Dermis microvascular lymphatic vessel endothelial cell (primary cell): Measurements from ENCODE around the gene SP140L. TPM values are rescaled to one million over a fixed set of nuclear protein-coding genes. Genes with fewer than 3 reads are reported as not detected.
A peak's percentile ranks its signal among the peaks of the same experiment; 100 is the strongest.
"Not testable (repeated sequence)": the region's sequence is repeated elsewhere in the genome, so short reads cannot be mapped to it uniquely, and the experiment has no call there.

Experiments
- DNase-seq, 2 donors: peaks; one replicate each; pipeline versions ENCODE4 v3.0.0 to v3.0.0-alpha.2; 2010; ENCODE audit warnings: low read depth in 2 of 2
- total RNA-seq: library from RNA; depleted of rRNA; stranded (reverse); fragments of >200 nt; gene quantifications from 2 replicates; pipeline ENCODE4 v1.2.1, GENCODE V29; 2014

Gene SP140L
- total RNA-seq, 1 donor from 2014 or later, result 5.3 TPM

DNA sequence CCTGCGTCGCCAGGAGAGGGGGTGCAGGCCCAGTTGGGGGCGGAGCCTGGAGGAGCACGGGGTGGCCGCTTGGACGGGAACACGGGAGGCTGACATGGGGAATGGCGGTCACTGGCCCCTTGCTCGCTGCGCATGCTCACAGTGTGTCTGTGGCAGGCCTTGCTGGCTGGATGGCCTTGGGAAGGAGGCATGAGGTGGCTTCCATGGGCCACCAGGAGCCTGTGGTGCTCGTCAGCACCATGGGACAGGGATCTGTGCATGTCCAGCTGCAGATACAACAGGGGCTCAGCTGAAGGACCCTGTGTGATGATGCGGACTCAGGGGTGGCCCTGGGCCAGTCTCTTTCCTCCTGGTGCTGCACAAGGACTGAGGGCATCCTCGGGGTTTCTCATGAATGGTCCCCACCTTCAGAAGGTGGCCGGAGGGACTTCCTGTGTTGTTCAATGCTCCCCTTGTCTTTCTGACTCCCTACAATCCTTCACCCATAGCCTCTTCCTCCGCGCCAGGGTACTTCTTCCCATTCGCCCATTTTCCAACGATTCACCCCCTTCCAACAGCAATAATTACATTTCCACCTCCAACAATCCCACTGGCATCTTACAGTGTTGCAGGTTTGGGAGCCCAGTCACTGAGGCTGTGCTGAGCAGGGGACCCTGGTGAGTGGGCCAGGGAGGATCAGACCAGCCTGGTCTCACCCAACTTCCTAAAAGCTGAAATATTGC, 3.4 kb upstream of the SP140L start:
- no peak for DNase-seq

DNA sequence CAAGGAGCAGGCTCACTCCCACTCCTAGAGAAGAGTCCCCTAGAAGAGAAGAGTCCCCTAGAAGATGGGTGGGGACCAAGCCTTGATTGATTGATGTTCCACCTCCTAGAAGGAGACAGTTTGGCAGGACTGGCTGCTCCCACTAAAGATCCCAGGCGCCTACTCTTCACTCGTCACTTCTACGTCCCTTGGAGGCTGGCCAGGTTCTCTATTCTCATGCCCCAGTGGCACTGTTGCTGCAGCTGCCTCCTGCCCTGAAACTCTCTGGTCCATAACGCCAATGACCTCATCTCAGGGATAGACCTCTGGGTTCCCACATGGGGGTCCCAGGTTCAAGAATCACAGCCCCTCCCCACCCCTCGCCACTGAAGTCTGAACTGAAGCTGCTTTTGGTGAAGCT, 2.5 kb upstream of the SP140L start:
- DNase-seq, result no peak

DNA sequence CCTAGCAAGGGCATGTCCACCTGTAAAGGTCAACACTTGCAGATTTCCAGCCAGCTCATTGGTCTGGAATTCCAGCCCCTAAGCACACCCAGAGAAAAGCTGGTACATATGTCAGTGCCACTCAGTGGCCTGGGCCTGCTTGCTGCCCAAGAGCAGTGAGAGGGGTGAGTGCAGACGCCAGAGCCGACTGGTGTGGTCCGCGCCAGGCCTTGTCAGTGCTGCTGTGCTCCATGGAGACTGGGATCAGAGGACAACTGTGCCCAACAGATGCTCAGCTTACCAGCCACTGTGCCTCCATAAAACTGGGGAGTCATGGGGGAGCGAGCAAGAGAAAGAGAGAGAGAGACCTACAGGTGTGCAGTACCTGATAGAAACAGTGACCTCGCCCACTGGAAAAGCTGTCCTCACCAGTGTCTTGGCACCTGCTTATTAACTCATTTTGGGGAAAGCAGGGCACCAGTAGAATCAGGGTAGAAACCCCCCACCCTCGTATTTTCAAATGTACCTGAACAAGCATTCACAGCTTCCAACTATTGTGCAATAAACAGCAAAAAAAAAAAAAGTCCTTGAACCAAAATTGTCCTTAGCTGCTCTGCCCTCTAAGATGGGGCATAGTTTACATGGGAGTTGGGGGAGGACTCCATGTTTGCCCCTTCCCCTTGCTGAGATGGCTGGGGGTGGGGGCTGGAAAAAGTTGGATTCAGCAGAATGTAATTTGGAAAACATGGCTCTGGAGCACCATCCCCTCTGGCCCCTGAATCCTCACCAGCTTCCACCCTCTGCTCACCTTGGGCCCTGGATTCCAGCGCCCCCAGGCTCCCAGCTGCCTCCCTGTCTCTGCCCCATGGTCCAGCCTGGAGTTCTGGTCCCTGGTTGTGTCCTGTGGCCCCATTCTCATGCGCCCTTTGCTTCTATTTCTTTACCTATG, 1.4 kb upstream of the SP140L start:
- no peak for DNase-seq

DNA sequence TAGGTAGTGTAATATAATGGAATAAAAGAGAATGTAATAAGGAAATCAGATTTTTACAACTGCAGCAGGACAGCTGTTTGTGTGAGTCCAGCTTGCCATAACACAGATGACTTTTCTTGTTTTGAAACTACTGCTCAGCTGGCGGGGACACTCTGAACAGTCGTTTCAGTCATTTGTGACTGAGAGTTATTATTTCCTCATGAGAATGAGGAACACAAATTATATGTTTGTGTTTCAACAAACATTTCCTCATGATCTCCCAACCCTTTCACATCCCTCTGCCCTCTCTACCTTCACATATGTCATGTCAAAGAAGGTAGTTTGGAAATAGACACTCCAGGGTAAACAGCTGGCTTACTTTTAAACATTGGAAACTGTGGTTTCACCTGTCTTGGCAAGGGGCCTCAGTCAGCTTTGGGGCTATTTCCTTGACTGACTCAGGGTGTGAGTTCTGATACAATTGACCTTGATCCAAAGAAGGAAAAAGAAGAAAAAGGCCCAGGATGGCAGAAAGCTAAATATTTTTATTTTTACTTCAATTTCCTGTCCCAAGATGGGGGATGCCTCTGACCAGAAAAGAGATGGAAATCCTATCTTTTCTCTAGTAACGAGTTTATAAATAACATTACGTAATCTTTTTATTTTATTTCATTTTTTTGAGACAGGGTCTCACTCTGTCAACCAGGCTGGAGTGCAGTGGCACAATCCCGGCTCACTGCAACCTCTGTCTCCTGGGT, 593 bp downstream of the SP140L start:
- DNase-seq, result peak in 1 of 2 donors; percentile 21

DNA sequence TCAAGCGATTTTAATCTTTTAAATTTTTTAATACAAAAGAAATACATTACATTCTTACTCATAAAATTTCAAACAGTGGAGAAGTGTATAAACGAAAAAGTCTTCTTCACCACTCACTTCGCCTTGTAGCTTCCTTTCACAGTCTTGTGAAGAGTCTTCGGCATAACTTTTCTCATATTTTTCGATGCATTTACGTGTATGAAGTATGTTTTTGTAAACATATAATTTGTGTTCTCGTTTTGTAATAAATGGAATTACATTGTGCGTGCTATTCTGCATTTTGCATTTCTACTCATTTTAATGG, 1.1 kb downstream of the SP140L start:
- DNase-seq, result no peak

DNA sequence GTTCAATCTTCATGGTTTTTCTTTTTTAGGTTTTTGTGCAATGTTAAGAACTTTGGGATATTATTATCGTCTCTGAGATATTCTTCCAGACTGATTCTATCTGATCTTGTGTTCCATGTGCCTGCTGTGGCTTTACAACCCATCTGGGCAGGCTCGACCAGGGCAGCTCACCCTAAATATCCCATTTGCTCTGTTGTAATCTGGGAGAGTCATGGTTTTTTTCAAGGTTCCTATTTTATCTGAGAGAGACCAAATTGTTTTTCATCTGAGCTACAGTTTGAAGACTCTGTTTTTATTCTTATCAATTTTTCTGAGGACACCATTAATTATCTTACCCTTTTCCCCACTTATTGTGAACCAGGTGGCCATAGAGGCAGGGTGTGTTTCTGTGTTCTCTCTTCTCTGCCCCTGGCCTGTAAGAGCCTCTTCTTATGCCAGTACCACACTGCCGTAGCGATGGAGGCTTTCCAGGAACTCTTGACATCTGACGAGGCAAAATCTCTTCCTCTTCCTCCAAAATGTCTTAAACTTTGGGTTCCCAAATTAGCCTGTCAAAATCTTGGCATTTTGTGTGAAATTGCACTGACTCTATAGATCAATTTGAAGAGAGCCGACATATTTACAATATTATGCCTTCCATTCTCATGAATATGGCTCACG, 3.1 kb downstream of the SP140L start:
- DNase-seq, result no peak

DNA sequence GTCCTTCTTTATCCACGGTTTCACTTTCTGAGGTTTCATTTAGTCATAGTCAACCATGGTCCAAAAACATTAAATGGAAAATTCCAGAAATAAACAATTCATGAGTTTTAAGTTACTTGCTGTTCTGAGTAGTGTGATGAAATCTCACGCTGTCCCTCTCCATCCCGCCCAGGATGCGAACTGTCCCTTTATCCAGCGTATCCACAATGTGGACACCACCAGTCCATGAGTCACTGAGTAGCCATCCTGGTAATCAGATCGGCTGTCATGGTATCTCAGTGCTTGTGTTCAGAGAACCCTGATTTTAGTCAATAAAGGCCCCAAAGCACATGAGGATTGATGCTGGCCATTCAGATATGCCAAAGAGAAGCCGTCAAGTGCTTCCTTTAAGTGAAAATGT, 3.7 kb downstream of the SP140L start:
- no peak for DNase-seq

DNA sequence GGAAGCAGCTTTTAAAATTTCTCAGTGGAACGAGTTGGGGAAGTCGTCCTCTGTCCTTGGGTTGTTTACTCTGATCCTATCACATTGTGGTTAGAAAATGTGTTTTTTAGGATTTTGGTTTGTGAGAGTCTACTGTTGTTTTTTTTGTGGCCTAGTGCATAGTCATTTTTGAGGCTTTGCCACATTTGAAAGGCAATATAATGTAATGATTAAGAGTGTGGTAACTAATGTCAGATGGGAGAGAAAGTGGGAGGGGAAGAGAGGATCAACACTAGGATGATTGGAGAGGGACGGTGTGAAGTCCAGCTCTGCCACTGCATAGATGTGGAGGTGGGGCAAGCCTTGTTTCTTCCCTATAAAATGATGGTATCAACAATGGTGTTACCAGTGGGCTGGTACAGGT, 8.5 kb downstream of the SP140L start:
- DNase-seq, result no peak

DNA sequence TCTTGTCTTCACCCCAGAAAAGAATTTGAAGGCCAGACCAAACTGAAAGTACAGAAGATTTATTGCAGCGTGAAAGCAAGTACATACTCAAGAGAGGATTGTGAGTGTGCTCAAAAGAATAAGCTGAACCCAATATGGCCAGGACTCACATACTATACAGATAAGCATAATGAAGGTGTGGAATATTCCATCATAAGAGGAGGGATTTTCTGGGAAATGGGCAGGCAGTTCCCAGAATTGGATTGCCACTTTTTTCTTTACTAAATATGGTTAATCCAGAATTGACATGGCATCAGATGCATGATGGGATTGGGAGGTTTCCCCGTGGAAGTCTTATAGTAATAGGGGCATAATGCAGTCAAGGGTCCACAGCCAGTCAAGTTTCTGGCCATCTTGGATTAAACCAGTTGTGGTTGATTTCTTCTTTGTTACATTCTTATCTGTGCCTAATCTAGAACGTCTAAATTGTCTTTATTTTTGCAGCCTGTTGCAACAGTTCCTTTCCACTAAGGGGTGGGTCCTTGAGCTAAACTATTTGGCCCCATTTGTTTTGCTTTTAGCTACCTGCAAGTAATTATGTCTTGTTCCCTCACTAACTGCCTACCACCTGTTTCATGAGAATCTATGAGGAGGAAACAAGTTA, 9.0 kb downstream of the SP140L start:
- DNase-seq, result no peak

DNA sequence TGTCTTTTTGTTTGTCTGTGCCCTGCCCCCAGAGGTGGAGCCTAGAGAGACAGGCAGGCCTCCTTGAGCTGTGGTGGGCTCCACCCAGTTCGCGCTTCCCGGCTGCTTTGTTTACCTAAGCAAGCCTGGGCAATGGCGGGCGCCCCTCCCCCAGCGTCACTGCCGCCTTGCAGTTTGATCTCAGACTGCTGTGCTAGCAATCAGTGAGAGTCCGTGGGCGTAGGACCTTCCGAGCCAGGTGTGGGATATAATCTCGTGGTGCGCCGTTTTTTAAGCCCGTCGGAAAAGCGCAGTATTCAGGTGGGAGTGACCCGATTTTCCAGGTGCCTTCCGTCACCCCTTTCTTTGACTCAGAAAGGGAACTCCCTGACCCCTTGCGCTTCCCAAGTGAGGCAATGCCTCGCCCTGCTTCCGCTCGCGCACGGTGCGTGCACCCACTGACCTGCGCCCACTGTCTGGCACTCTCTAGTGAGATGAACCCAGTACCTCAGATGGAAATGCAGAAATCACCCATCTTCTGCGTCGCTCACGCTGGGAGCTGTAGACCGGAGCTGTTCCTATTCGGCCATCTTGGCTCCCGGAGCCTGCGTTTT, 15.0 kb downstream of the SP140L start:
- DNase-seq, result not testable (repeated sequence)

DNA sequence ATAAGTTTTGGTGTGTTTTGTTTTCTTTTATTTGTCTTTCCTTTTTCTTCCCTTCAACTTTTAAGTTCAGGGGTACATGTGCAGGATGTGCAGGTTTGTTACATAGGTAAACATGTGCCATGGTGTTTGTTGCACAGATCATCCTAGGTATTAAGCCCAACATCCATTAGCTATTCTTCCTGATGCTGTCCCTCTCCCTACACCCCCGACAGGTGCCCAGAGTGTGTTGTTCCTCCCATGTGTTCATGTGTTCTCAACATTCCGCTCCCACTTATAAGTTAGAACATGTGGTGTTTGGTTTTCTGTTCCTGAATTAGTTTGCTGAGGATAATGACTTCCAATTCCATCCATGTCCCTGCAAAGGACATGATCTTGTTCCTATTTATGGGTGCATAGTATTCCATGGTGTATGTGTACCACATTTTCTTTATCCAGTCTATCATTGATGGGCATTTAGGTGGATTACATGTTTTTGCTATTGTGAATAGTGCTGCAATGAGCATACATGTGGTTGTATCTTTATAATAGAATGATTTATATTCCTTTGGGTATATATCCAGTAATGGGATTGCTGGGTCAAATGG, 16.1 kb downstream of the SP140L start:
- not testable (repeated sequence) for DNase-seq

DNA sequence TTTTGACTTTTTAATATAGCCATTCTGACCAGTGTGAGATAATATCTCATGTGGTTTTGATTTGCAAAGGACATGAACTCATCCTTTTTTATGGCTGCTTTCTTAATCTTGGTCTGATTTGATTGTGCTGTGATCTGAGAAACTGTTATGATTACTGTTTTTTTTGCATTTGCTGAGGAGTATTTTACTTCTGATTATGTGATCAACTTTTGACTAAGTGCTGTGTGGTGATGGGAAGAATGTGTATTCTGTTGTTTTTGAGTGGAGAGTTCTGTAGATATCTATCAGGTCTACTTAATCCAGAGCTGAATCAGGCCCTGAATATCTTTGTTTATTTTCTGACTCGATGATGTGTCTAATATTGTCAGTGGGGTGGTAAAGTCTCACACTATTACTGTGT, 16.8 kb downstream of the SP140L start:
- no peak for DNase-seq

DNA sequence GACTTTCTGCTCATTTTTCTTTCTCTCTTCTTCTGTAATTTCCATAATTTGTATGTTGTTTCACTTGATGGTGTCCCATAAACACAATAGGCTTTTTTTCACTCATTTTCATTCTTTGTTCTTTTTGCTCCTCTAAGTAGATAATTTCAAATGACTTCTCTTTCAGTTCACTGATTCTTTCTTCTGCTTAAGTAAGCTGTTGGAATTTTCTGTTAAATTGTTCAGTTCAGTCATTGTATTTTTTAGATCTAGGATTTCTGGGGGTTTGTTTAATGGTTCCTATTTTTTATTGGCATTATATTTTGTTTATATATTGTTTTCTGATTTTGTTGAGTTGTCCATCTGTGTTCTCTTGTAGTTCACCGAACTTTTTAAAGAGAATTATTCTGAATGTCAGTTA, 19.5 kb downstream of the SP140L start:
- DNase-seq, result no peak

DNA sequence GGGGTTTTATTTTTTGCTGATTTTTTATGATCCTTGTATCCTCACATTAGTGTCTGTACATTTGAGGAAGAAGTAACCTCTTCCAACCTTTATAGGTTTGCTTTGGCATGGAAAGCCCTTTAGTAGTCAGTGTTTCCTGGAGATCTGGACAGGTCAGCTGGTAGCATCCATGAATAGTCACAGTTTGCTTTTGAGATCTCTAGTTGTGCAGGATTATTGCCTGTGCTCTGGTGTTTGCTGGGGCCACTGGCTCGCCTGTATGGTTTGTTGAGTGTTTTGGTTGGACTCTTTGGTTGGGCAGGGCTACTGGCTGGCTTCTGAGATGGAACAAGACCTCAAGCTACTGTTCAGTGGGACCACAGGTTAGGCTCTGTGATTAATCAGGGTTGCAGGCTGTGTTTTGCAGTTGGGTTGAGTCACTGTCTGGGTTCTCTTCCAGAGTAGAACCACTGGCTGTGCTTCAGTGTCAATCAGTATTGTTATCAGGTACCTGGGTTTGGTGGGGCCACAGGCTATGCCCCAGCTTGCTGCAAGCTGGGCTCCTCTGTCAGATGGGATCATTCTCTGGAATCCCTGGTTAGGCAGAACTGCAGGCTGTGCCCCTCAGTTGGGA, 20.0 kb downstream of the SP140L start:
- DNase-seq, result no peak

DNA sequence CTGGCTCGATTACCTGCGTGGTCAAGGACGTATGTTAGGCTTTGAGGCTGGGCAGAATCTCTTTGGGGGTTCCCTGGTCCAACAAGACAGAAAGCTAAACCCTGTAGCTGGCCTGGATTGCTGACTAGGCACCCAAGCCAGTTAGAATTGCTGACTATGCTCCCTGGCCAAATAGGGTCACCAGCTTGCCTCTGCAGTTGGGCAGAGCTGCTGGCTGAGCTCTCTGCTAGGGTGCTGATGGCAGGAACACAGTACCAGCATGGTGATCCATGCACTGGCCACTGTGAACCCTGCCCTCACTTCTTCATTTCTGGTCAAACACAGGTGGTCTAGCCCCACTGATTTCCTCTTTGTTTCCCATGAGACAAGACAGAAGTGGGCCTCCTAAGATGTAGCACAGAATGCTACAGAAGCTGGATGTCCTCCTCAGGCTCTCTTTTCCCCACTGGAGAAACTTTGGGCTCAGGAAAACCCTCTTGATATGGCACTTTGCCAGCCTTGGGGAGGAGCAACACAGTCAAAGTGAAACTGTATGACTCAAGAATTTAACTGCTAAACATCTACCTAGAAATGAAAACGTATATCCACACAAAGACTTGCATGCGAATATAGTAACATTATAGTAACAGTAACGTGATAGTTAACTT, 20.8 kb downstream of the SP140L start:
- DNase-seq, result peak in 1 of 2 donors; percentile 11

DNA sequence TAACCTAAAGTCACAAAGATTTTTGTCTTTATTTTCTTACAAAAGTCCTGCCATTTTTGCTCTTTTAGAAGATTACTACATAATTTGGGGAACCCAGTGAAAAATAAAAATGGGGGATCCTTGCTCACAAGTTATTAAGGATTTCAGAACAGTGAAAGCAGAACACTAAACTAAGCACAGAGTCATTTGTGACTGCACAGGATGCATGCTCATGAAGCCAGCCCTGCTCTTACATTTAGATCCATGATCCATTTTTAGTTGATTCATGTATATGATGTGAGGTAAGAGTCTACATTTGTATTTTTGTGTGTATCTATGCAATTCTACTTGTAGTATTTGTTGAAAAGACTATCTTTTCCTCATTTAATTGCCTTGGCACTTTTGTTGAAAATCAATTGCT, 21.8 kb downstream of the SP140L start:
- no peak for DNase-seq

DNA sequence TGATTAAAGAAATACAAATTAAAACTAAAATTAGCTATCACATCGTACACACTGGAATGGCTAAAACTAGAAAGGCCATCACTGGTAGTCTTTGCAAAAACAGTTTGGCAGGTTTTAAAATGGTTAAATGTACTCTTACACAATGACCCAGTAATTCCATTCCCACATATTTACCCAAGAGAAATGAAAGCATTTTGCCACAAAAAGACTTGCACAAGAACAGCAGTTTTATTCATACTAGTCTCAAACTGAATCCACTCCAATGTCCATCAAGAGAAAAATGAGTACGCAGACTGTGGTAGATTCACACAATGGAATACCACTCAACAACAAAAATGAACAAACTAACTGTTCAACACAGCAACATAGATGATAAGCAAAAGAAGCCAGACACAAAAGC, 29.1 kb downstream of the SP140L start:
- no peak for DNase-seq

DNA sequence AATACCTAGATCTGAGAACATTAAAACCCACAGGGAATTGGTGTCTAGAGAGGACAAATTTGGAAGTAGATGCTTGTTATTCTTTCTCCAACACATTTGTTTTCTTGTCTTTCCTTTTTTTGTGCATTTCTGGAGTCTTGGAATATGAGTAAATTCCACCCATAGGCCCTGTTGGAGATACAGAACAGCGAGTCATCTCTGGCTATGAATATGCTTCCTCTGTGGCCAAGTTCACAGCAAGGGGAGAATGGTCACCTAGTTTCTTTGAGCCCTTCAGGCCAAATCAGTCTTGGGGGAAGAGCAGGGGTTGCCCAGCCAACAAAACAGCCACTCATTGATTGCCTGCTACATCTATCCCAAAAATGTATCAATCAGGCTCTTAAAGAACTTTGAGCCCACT, 31.3 kb downstream of the SP140L start:
- DNase-seq, result no peak

DNA sequence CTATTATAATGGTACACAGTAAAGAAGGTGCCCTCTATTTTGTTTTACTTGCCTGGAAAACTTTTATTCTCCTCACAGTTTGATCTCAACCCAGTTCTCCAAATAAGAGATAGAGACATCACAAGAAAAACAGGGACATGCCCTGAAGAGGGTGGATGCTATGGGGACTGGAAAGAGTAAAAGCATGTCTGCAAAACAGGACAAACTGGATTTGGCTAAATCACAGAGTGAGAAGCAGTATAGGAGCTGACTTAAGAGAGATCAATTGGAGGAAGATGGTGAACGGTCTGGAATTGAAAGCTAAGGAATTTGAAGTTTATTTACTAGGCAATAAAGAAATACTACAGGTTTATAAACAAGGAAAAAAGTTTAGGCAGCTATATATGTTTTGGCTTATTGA, 33.0 kb downstream of the SP140L start:
- DNase-seq, result no peak
